Erythroblast (primary cell): ENCODE results near the gene HAND1.
A peak's percentile ranks its signal among the peaks of the same experiment; 100 is the strongest.

Source experiments
- DNase-seq, 2 experiments: peaks; one replicate each; lab custom pipeline; 2025; lab: John Stamatoyannopoulos, UW
- GATA1 ChIP-seq: IDR thresholded peaks from 2 replicates; pipeline ENCODE4 v1.6.1; 2011; ENCODE audit warnings: low read depth, mild to moderate bottlenecking, control low read depth, low read length, moderate library complexity
- POLR2A ChIP-seq: IDR thresholded peaks from 2 replicates; pipeline ENCODE4 v1.6.1; 2011; ENCODE audit warnings: mild to moderate bottlenecking, low read length

Gene HAND1

DNA sequence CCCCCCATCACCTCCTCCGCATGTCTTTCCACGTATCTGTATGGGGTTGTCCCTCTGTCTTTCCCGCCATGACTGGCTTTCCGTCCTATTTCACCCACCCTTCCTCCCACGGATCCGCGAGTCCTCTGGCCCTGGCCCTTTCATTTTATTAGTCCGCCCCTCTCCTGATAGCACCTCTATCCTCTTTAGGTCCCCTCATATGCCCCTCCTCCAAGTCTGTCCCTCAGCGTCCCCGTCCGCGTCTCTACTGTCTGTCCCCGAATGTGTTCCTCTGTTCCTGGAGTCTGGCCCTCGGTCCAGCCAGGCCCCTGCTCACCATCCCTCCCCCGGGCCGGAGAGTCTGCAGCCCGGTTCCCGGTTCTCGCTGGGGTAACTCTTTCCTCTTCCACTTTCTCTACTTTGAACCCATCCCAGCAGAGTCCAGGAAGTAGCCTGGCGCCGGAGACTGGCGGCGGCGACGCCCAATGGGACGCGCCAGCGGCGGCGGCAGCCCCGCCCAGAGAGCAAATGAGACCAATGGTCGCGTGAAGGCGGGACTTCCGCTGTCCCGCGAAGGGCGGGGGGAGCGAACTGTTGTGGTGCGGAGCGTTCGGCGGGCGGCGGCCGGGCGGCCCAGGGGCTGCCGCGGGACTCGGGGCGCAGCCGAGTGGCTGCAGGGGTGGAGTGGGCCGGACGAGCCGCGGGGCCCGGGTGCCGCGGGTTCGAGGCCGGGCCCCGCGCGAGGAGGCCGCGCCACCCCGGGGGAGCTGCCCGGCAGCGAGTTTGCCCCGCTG, 32.4 kb downstream of the HAND1 start, which contains the start of gene SAP30L:
Gene SAP30L (plus strand): TSS at position 576 of the 773 bp plus-strand sequence. CDS start 608 bp downstream, outside the sequence.
- TF ChIP-seq POLR2A (peak; percentile 85), GATA1 (no peak)
- peak; percentile 95 to 98 for DNase-seq

DNA sequence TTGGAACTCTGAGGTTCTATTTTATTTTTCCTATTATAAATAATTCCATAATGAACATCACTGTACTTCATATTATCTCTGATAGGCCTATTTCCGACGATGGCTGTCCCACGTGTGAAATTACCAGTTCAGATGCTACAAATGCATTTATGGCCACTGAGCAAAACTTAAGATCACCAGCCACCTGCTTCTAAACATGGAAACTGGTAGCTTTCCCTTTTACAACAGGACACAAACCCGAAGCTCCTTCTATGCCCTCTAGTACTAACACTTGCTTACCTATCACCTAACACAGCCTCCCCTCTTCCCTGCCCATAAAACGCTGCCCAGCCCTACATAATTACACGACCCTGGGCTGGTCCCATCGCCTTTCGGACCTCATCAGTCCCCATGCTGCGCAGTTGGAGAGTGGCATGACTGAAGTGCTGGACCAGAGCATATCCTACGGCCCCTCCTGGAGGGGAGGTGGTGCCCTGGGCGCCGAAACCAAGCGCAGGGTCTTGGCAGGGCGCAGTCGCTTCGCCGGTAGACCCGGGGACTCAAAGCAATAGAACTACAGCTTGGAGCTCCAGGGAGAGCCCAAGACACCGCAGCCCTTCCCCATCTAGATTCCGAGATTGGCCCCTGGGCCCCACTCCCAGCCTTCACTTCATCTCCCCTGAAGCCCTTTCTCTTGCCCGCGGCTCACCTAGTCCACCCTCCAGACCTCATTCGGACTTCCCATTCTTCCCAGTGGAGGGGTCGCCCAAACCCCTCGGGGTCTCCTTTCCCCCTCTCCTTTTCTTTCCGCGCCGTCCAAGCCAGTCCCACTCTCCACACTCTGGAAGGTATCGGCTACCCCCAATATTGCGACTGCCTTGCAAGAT, 33.2 kb downstream of the HAND1 start:
- peak; percentile 49 to 67 for DNase-seq
- no peak for TF ChIP-seq POLR2A

DNA sequence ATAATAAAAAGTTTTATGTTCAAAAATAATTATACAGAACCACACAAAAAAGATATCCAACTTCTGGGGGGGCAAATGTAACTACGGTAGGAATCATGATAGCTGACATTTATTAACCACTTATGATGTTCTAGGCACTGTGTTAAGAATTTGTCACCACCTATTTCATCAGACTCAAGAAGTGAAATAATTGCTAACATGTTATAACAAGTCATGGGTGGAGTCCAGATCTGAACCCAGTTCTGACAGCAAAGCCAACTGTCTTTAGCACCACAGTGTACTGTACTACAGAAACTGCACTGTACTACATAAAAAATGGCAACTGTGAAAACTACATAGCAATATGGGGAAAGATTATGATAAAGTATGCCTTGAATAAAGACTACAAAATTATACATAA, 35.2 kb downstream of the HAND1 start:
- no peak for TF ChIP-seq GATA1
- no peak for TF ChIP-seq POLR2A
- DNase-seq, result peak in 1 of 2 experiments; percentile 37

- TF ChIP-seq GATA1 (no peak), POLR2A (no peak)
- DNase-seq, result no peak
Measured at GRCh38 chr5:154440540-154440939, 37.5 kb downstream of the HAND1 start.

DNA sequence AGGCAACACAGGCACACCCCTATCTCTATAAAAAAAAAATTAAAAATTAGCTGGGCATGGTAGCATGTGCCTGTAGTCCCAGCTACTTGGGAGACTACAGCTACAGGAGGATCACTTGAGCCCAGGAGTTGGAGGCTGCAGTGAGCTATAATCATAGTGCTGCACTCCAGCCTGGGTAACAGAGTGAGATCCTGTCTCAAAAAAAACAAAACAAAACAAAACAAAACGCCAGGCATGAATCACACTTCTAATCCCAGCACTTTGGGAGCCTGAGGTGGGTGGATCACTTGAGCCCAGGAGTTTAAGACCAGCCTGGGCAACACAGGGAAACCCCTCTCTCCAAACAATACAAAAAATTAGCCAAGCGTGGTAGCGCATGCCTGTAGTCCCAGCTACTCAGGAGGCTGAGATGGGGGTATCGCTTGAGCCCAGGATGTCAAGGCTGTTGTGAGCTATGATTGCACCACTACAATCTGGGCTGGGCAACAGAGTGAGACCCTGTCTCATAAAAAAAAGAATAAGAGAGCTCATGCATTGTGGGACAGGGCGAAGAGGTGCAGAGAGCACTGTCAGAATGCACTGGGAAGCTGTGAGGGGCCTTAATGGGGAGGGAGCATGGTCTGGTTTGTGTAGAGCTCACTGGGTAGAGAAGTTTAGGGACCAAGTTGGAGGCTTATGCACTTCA, 40.6 kb downstream of the HAND1 start:
- DNase-seq, result no peak
- TF ChIP-seq GATA1, result no peak
- TF ChIP-seq POLR2A, result no peak

GRCh38 chr5:154435226-154435625, 42.8 kb downstream of the HAND1 start:
- no peak for DNase-seq
- TF ChIP-seq GATA1, result no peak

DNA sequence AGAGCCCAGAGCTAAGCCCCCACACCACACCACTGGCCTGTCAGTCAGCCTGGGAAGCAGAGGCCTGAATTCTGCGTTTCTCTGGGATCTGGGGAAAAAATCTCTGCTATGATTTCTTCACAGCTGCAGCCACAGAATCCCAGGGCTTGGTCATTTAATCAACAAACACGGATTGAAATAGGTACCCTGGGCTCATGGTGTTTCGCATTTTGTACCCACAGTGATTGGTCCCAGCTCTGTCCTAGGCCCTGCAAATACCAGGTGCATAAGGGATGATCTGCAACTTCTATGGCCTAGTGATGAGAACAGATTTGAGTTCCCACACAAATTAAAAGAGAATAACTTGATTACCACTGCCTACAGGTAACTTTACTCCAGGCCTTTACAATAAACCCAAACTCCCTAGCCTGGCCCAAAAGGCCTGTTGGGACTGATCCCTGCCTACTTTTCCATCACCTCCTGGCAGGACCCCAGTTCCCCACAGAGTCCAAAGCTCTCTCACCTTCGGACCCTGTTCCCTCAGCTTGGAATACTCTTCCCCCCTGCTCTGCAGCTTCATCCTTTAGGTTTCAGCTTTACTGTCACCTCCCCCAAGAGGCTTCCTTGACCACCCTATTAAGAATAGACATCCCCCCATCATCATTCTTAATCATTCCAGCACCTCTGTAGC, 46.9 kb downstream of the HAND1 start:
- no peak for TF ChIP-seq GATA1
- TF ChIP-seq POLR2A, result no peak
- no peak for DNase-seq

DNA sequence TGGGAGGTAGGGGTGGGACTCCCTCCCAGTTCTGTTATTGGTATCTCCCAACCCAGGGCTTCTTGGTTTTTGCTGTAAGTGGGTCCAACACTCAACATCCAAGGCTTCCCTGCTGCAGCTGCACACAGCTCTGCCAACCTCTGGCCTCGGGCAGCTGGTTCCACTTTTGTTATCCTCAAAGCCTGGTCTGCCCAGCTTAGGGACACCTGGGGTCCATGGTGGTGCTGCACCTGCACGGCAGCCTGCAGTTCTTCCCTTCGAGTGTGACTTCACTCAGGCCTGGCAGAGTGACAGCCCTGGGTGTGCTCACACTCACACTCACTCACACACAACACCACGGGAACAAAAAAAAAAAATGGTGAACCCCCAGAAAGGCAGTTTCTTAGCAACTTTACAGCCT, 47.6 kb downstream of the HAND1 start:
- DNase-seq, result no peak
- TF ChIP-seq GATA1, result no peak

GRCh38 chr5:154429341-154429740, 48.7 kb downstream of the HAND1 start:
- DNase-seq, result no peak
- no peak for TF ChIP-seq GATA1
- no peak for TF ChIP-seq POLR2A

GRCh38 chr5:154428208-154428607, 49.8 kb downstream of the HAND1 start:
- no peak for DNase-seq
- TF ChIP-seq POLR2A, result no peak
- no peak for TF ChIP-seq GATA1
